Esophagus squamous epithelium (tissue), 5 donors: ENCODE results near the gene TMEM53. TPM values are rescaled to one million over a fixed set of nuclear protein-coding genes. Genes with fewer than 3 reads are reported as not detected.

Experiments used
- DNase-seq: peaks from one replicate; lab custom pipeline; 2025; lab: John Stamatoyannopoulos, UW
- H3K27ac ChIP-seq, 4 donors: fragments of 200-600 bp; sonication (generic); one replicate each; pipeline ENCODE4 v1.5.1; 2016 to 2019; ENCODE audit warnings: mild to moderate bottlenecking in 1 of 4
- H3K27me3 ChIP-seq, 4 donors: fragments of 200-600 bp; sonication (generic); 1 replicate in 3 of 4; 2 replicates in 1 of 4; pipeline versions ENCODE4 v1.5.1 to v1.6.0; 2017 to 2021; ENCODE audit warnings: antibody characterized with exemption in 1 of 4
- H3K36me3 ChIP-seq, 3 donors: fragments of 200-600 bp; sonication (generic); one replicate each; pipeline ENCODE4 v1.5.1; 2016 to 2019
- H3K4me1 ChIP-seq, 3 donors: fragments of 200-600 bp; sonication (generic); one replicate each; pipeline ENCODE4 v1.5.1; 2017 to 2019
- H3K4me3 ChIP-seq, 4 donors: fragments of 200-600 bp; sonication (generic); 1 replicate in 3 of 4; 2 replicates in 1 of 4; pipeline ENCODE4 v1.5.1; 2016 to 2019; ENCODE audit warnings: mild to moderate bottlenecking in 2 of 4, moderate library complexity in 1 of 4
- H3K9me3 ChIP-seq, 3 donors: fragments of 200-600 bp; sonication (generic); one replicate each; pipeline ENCODE4 v1.5.1; 2016 to 2019
- CTCF ChIP-seq, 6 experiments: fragments of 450-650 bp in 4 of 6; fragments of 200-600 bp in 2 of 6; sonication (generic) in 2 of 6; IDR thresholded peaks; one replicate each; pipeline ENCODE4 v1.5.1; 2016 to 2019; ENCODE audit warnings: antibody characterized with exemption in 6 of 6, mild to moderate bottlenecking in 4 of 6, moderate library complexity in 4 of 6
- POLR2A ChIP-seq, 4 donors: fragments of 450-650 bp; IDR thresholded peaks; one replicate each; pipeline ENCODE4 v1.6.1; 2017; ENCODE audit warnings: antibody characterized with exemption in 4 of 4, mild to moderate bottlenecking in 4 of 4, moderate library complexity in 3 of 4
- WGBS, 2 donors: methylation state at CpG; one replicate each; pipeline ENCODE4 v1.1.5; 2018; 5-methylcytosine and 5-hydroxymethylcytosine counted together
- intact Hi-C: fragments of 100-400 bp; cut with DNase I; formaldehyde crosslinking; loops from one replicate; pipeline ENCODE4 v1.15.0; 2022
- total RNA-seq, 4 donors: library from RNA; depleted of rRNA; stranded (reverse); fragments of >200 nt; gene quantifications; one replicate each; pipeline ENCODE4 v1.1.0, GENCODE V29; 2016
- donor health status: DM: yes; HTN: yes; CAD: no.

TMEM53 gene
- total RNA-seq, 4 donors from 2014 or later, result 3.2 to 5.8 (median 4.0) TPM

GRCh38 chr1:44636083-44636687, 38.1 kb downstream of the TMEM53 start:
- Histone ChIP-seq H3K9me3 (no peaks in the 10 kb centered on the region), H3K4me3 (no peak overlapping the region), H3K27me3 (no peaks in the 10 kb centered on the region), H3K36me3 (peaks cover 36 to 80% (median 50%) of the 10 kb centered on the region in 3 donors), H3K4me1 (peaks cover 5 to 60% (median 8%) of the 10 kb centered on the region in 3 donors), H3K27ac (no peak overlapping the region)
- WGBS, 2 donors, result 81 to 85% methylated on average over 6 to 10 of the region's 14 CpGs
- no peak for TF ChIP-seq POLR2A (IDR thresholded peaks at IDR 0.05)
- TF ChIP-seq CTCF (IDR thresholded peaks at IDR 0.05), result no peak
- intact Hi-C loops, result no loop called here
- no peak for DNase-seq

- no peak overlapping the region for H3K27ac ChIP-seq
- no peak for TF ChIP-seq CTCF (IDR thresholded peaks at IDR 0.05)
- no peak for TF ChIP-seq POLR2A (IDR thresholded peaks at IDR 0.05)
- no peak for DNase-seq
- H3K4me3 ChIP-seq, result no peak overlapping the region
- no peaks in the 10 kb centered on the region for H3K9me3 ChIP-seq
- no peaks in the 10 kb centered on the region for H3K27me3 ChIP-seq
- H3K36me3 ChIP-seq, result peaks cover 29 to 72% (median 46%) of the 10 kb centered on the region in 3 donors
- peaks cover 5 to 63% (median 8%) of the 10 kb centered on the region in 3 donors for H3K4me1 ChIP-seq
- 82 to 88% methylated on average over 9 of the region's 9 CpGs for WGBS, 2 donors
- intact Hi-C loops, result no loop called here
Measured at GRCh38 chr1:44635439-44635838, 38.8 kb downstream of the TMEM53 start.

- Histone ChIP-seq H3K27ac (no peak overlapping the region), H3K36me3 (peaks cover 22 to 65% (median 39%) of the 10 kb centered on the region in 3 donors), H3K4me3 (no peak overlapping the region), H3K9me3 (no peaks in the 10 kb centered on the region), H3K4me1 (peaks cover 5 to 63% (median 8%) of the 10 kb centered on the region in 3 donors), H3K27me3 (no peaks in the 10 kb centered on the region)
- no peak for DNase-seq
- TF ChIP-seq CTCF (IDR thresholded peaks at IDR 0.05) (no peak), POLR2A (IDR thresholded peaks at IDR 0.05) (no peak)
- 79 to 100% methylated on average over 1 to 2 of the region's 3 CpGs for WGBS, 2 donors
- intact Hi-C loops, result no loop called here
Measured at GRCh38 chr1:44634606-44635189, 39.6 kb downstream of the TMEM53 start.

GRCh38 chr1:44632598-44632997, 41.7 kb downstream of the TMEM53 start:
- intact Hi-C loops, result no loop called here
- peaks cover 5 to 58% (median 8%) of the 10 kb centered on the region in 3 donors for H3K4me1 ChIP-seq
- WGBS, 2 donors, result 15 to 17% methylated on average over 6 to 9 of the region's 9 CpGs

More at GRCh38 chr1:44632598-44632997, 41.7 kb downstream of the TMEM53 start:
- Histone ChIP-seq H3K27ac (peak overlapping the region; percentile 84 to 96 (median 94)), H3K36me3 (peaks cover 8 to 44% (median 23%) of the 10 kb centered on the region in 3 donors), H3K4me3 (peak overlapping the region; percentile 70 to 88 (median 78)), H3K9me3 (no peaks in the 10 kb centered on the region), H3K27me3 (no peaks in the 10 kb centered on the region)
- no peak for DNase-seq
- TF ChIP-seq CTCF (IDR thresholded peaks at IDR 0.05), result no peak
- TF ChIP-seq POLR2A (IDR thresholded peaks at IDR 0.05), result no peak
